Activated CD8-positive, alpha-beta T cell treated with anti-CD3 and anti-CD28 coated beads for 36 hours (primary cell): ENCODE results near the gene ADGRA1. TPM values are rescaled to one million over a fixed set of nuclear protein-coding genes. Genes with fewer than 3 reads are reported as not detected.

Experiments
- ATAC-seq: fragments of 200-7000 bp; cut with Tn5 transposase; one replicate; pipeline ENCODE4 v1.10.0; 2021; ENCODE audit warnings: mild to moderate bottlenecking, moderate library complexity
- CTCF ChIA-PET: fragments of 350-600 bp; sonication (Branson Sonifier 250); formaldehyde crosslinking; loops from one replicate; lab custom pipeline; 2021; ENCODE audit warnings: antibody characterized with exemption; lab: Charles Lee
- POLR2A ChIA-PET: fragments of 350-600 bp; sonication (Branson Sonifier 250); formaldehyde crosslinking; loops from one replicate; lab custom pipeline; 2021; ENCODE audit warnings: antibody characterized with exemption; lab: Charles Lee
- DNase-seq: peaks from one replicate; pipeline ENCODE4 v3.0.0-alpha.2; 2020
- H3K27ac Mint-ChIP-seq: one replicate; pipeline ENCODE4 v1.8.0; 2021; ENCODE audit warnings: mild to moderate bottlenecking, mixed read lengths
- H3K27me3 Mint-ChIP-seq: one replicate; pipeline ENCODE4 v1.8.0; 2021; ENCODE audit warnings: mixed read lengths
- H3K36me3 Mint-ChIP-seq: one replicate; pipeline ENCODE4 v1.8.0; 2021; ENCODE audit warnings: low read depth, mixed read lengths
- H3K4me1 Mint-ChIP-seq: one replicate; pipeline ENCODE4 v1.8.0; 2021; ENCODE audit warnings: low read depth, mixed read lengths
- H3K4me3 Mint-ChIP-seq: one replicate; pipeline ENCODE4 v1.8.0; 2021; ENCODE audit warnings: mild to moderate bottlenecking, moderate library complexity, mixed read lengths
- H3K9me3 Mint-ChIP-seq: one replicate; pipeline ENCODE4 v1.8.0; 2021; ENCODE audit warnings: mixed read lengths
- CTCF ChIP-seq: fragments of 200-600 bp; IDR thresholded peaks from one replicate; pipeline ENCODE4 v1.8.0; 2022; ENCODE audit warnings: antibody characterized with exemption, mild to moderate bottlenecking
- intact Hi-C: fragments of 100-400 bp; cut with micrococcal nuclease; formaldehyde crosslinking; loops from one replicate; pipeline ENCODE4 v1.10.0; 2022
- total RNA-seq, 2 experiments: library from RNA; stranded (reverse); gene quantifications; one replicate each; pipeline ENCODE4 v1.2.3, GENCODE V29; 2021

The ADGRA1 gene
- total RNA-seq, 2 experiments from 2014 or later = not detected

DNA sequence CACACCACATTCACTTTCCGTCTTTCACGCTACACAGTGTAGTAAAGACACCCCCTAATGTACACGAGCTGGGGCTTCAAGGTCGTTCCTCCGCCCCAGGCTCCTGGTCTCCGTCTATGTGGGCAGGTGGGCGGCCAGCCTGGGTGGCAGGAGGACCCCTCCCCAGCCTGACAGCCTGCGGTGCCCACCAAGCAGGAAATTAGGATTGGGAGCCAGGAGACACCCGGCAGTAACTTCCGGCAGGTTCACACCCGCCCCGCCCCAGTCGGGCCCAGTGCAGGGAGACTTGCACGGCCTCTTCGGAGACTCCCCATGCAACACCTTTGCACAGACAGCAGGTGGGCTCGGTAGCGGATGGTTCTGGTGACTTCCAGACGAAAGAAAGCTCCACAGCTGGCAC, 27.7 kb upstream of the ADGRA1 start:
- peaks cover 11% of the 10 kb centered on the region for H3K4me1 Mint-ChIP-seq
- no peak for TF ChIP-seq CTCF
- no peaks in the 10 kb centered on the region for H3K9me3 Mint-ChIP-seq
- H3K36me3 Mint-ChIP-seq = no peaks in the 10 kb centered on the region
- H3K4me3 Mint-ChIP-seq = no peak overlapping the region
- POLR2A ChIA-PET = no interaction called here
- ATAC-seq = no peak
- intact Hi-C loops = no loop called here
- no peak for DNase-seq
- no peak overlapping the region for H3K27ac Mint-ChIP-seq
- H3K27me3 Mint-ChIP-seq = peaks cover 3% of the 10 kb centered on the region
- CTCF ChIA-PET = no interaction called here

- no peak overlapping the region for H3K27ac Mint-ChIP-seq
- CTCF ChIA-PET = no interaction called here
- TF ChIP-seq CTCF = no peak
- H3K4me3 Mint-ChIP-seq = no peak overlapping the region
- DNase-seq (no peak), ATAC-seq (no peak)
- peaks cover 3% of the 10 kb centered on the region for H3K27me3 Mint-ChIP-seq
- intact Hi-C loops = no loop called here
- H3K36me3 Mint-ChIP-seq = no peaks in the 10 kb centered on the region
- peaks cover 11% of the 10 kb centered on the region for H3K4me1 Mint-ChIP-seq
- POLR2A ChIA-PET = no interaction called here
- no peaks in the 10 kb centered on the region for H3K9me3 Mint-ChIP-seq
These were observed 27.3 kb upstream of the ADGRA1 start for GRCh38 chr10:133060466-133060865.

DNA sequence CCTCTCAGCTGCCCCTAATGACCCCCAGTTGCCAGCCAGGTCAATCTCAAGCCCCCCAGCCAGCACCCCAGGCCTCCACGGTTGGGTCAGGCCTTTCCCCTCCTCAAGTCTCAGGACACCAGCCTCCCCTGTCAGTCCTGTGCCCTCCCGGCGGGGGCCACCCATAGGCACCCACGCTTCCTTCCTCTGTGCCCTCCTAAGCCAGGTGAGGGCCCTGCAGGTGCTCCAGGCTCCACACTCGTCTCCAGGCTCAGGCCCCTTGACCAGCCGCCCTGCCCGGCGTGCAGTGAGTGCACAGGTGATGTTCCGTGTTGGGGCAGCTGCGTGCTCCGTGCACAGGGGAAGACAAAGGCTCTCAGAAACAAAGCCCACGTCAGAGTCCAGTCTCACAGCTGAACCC, 26.8 kb upstream of the ADGRA1 start:
- Mint-ChIP-seq H3K27me3 (peaks cover 3% of the 10 kb centered on the region), H3K4me3 (no peak overlapping the region), H3K27ac (no peak overlapping the region), H3K9me3 (no peaks in the 10 kb centered on the region), H3K36me3 (no peaks in the 10 kb centered on the region), H3K4me1 (peaks cover 11% of the 10 kb centered on the region)
- TF ChIP-seq CTCF = no peak
- ChIA-PET CTCF (no interaction called here), POLR2A (no interaction called here)
- DNase-seq (no peak), ATAC-seq (no peak)
- intact Hi-C loops = no loop called here

DNA sequence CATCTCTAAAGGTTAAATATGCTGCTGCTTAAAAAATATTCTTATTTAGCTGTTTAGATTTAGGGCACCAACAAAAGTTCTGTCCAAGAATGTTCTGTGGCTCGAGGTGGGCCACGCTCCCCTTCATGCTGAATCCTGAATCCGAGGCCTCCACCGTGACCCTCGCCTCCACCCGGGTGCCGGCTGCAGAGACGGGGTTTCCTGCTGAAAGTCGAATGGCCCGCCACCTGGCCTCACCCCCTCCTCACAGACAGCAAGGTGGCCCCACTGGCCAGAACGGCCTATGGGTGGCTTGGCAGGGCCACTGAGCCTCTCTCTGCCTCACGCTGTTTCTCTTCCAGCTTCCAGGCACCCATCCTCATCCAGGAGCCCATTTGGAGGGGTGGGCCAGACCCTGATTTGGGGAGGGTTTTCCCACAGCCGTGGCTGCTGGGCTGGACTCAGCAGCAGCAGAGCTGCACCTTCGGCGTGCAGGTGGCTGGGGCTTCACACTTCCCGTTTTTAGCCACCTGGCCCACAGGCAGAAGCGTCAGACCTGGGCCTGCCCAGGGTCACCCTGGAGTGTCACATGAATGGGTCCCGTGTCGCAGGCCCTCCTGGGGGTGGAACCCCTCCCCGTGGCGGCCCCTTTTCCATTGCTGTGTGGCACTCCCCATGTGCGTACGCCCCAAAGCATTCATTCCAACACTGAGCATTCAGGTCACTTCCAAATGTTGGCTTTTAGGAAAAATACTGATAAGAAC, 26.3 kb upstream of the ADGRA1 start:
- peaks cover 11% of the 10 kb centered on the region for H3K4me1 Mint-ChIP-seq
- ATAC-seq (no peak), DNase-seq (no peak)
- no peak overlapping the region for H3K4me3 Mint-ChIP-seq
- POLR2A ChIA-PET = no interaction called here
- H3K9me3 Mint-ChIP-seq = no peaks in the 10 kb centered on the region
- peaks cover 3% of the 10 kb centered on the region for H3K27me3 Mint-ChIP-seq
- H3K27ac Mint-ChIP-seq = no peak overlapping the region
- intact Hi-C loops = no loop called here
- CTCF ChIA-PET = no interaction called here
- no peaks in the 10 kb centered on the region for H3K36me3 Mint-ChIP-seq
- no peak for TF ChIP-seq CTCF

DNA sequence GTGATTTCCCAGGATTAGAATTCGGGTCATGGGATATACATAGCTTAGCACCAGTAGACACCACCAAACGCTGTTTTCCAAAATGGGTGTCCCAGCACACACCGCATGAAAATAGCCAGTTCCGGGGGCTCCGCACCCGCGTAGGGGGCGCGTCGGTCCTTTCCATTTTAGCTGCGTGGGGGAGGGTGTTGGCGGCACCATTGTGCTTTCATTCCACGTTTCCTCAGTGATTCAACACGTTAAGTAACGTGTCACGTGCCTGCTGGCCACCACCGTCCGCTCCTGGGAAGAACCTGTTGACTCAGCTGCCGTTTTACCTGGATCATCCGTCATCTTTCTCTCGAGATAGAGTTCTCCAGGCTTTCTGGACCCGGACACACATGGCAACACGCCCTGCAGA, 25.6 kb upstream of the ADGRA1 start:
- CTCF ChIA-PET = no interaction called here
- Mint-ChIP-seq H3K4me3 (no peak overlapping the region), H3K9me3 (no peaks in the 10 kb centered on the region), H3K36me3 (no peaks in the 10 kb centered on the region), H3K4me1 (peaks cover 11% of the 10 kb centered on the region), H3K27me3 (peaks cover 3% of the 10 kb centered on the region), H3K27ac (no peak overlapping the region)
- POLR2A ChIA-PET = no interaction called here
- ATAC-seq (no peak), DNase-seq (no peak)
- intact Hi-C loops = no loop called here
- no peak for TF ChIP-seq CTCF
